GM20431 (cell line): ENCODE results near the gene ELFN2.

ENCODE experiments used
- in situ Hi-C: fragments of 300-500 bp; cut with MseI, MboI; formaldehyde crosslinking; loops from one replicate; pipeline ENCODE4 v1.15.0; 2020; ENCODE audit warnings: low sequenced_read_pairs; ENCODE audit not compliant: unreplicated experiment

ELFN2 gene

DNA sequence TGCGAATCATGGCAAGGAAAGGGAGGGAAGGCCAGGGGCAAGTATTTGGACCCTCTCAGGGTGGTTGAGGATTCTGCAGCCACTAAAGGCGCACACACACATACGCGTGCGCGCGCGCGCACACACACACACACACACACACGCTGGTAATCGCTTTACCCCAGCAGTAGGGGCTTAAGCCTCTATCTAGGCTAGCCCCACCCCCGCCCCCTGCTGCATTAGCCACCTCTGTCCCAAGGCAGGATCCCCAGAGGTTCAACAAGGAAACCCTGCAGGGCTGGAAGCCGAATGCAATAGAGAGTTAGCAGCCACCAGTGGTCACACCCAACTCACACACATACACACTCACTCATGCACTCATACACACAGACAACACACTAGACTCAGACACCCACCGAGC, 28.6 kb upstream of the ELFN2 start:
- in situ Hi-C loops: no loop called here

DNA sequence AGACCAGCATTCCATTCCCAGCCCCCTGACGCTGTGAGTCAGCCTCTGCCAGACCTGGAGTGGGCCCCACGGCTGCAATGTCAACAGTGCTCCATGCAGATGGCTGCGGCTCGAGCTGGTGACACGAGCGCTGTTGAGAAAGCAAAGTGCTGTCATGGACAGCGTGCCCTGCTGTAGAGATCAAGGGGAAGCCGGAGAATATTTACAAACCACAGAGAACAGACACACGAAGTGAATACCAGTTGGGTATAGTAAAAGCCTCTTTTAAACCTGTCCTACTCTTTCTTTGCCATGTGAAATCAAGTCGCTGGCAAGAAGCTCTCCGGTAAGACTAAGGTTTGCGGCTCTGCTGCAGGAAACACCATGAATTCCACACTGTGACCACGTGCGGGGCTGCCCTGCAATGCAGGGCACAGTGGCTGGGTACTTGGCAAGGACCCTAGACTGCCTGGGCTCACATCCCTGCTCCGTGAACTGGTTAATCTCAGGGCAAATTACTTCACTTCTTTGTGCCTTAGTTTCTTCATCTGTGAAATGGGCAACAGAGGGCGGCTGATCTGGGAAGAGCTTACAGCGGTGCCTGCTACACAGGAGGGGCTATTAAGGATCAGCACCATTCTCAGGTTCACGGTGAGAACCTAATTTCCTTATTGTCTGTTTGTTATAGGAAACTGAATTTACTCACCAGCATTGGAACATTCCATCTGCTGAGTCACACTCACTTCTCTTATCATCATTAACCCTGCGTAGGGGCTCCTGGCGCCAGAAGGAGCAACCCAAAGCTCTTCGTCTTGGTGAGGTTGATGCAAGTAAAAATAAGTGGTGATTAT, 27.8 kb upstream of the ELFN2 start:
- in situ Hi-C loops: no loop called here

DNA sequence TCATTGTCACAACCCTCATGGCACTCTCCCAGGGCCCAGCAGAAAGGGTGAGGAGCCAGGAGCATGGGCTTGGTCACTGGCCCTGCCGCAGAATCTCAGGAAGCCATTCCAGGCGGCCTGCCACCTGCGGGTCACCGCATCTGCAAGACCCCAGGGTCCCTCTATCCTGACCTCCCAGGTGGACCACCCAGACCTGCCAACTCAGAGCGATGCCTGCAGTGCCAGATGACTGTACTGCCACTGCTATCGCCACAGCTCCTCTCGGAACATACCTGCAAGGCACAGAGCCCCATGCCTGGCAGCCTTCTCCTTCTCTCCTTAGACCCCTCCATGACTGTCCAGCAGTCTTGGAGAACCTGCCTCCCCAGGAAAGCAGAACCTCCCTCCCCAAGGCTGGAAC, 26.4 kb upstream of the ELFN2 start:
- in situ Hi-C loops: no loop called here

DNA sequence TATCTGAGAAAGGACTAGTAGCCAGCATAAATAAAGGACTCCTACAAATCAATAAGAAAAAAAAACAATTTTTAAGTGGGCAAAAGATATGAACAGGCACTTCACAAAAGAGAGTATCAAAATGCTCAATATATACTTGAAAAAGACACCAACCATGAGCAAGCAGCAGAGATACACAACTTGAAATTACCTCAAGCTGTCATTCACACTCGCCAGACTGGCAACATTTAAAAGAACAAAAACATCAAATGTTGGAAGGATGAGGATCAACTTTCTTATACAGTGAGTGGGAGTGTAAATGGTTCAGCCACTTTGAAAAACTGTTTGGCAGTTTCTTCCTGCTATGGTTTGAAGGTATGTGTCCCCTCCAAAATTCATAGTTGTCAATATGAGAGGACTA, 23.9 kb upstream of the ELFN2 start:
- in situ Hi-C loops: no loop called here

DNA sequence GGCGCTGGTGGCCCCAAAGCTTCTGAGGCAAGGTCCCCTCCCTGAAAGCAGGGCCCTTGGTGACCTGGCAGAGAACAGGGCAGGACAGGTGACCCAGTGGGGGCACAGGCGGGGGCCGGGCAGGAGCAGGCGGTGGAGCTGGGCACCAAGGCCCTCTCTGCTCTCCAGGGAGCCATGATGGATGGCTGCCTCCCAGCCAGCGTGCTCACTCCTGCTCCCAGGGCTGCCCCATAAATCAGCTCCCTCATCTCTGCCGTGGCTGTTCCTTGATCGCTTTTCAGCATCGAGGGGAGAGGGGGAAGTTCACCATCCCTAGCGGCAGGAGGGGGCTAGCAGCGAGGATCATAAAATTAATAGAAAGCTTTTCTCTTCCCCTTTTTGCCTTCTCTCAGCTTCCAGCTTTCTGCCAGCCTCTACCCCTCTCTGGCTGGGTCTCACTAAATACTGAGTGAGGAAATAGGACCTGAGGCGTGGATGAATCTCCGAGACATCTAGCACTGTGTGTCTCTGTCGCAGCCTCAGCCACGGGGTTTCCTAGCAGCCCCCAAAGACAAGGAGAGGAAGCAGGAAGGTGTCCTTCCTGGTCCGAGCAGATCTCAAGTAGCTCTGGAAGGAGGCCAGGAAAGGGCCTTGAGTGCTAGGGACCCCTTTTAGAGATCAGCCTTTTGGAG, 22.2 kb upstream of the ELFN2 start:
- in situ Hi-C loops: no loop called here

DNA sequence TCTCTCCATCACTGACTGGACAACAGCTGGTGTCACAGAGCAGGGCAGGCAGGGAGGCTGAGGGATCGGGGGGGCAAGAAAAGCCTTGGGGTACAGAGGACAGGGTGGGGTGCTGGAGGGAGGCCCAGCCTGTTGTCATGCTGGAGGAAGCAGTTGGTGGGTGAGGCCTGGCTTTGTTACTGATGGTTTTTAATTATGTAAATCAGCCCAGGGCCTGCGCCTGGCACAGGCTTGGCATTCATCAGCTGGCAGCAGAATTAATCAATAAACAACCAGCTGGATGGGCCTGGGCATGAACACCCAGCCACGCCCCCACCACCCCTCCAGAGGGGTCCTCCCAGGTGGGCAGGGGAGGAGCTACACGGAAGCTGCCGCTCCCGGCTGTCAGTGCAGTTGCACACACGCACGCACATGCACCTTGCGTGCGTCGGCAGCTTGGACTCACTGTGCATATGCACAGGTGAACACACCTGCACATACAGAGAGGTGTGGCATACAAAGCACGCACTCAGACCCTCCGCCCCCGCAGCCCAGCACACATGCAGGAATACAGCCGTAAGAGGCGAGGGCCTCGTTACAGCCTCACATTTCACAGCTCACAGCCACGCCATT, 21.3 kb upstream of the ELFN2 start:
- in situ Hi-C loops: no loop called here

DNA sequence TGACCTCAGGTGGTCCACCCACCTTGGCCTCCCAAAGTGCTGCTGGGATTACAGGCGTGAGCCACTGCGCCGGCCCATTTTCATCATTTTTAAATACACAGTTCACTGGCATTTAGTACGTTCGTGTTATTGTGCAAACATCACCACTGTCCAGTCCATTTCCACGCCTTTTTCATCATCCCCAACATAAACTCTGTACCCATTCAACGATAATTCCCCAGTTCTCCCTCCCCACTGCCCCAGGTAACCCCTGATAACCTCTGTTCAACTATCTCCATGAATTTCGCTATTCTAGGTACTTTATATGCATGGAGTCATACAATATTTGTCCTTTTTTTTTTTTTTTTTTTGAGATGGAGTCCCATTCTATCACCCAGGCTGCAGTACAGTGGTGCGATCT, 18.2 kb upstream of the ELFN2 start:
- in situ Hi-C loops: no loop called here

DNA sequence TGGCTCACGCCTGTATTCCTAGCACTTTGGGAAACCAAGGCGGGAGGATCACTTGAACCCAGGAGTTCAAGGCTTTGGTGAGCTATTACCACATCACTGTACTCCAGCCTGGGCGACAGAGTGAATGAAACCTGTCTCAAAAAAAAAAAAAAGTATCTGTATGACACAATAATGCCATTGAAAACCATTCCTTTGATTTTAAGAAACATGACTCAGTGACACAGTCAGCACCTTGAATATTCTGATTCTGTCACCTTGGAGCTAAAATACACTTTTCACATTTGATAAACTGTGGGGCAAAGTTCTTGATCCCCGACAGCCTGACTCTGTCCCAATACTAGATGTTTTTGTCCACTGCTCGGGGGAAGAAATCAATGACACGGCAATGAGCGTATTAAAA, 16.7 kb upstream of the ELFN2 start:
- in situ Hi-C loops: no loop called here

DNA sequence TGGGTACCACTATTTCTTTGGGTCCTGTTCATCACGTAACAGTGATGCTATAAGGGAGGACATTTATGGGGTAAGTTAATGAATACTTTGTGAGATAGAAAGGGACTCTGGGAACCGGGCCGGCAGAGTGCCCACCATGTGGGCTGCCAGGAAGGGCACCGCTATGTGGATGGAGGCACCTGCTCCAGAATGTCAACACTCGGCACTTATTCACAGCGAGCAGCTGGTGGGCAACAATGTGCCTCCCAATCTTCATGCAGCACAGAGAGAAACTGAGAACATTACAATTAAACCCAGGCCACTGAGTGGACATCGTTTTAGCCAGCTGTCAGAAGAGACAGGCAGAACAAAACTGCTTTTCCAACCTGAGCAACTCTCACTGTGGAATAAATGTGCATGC, 15.8 kb upstream of the ELFN2 start:
- in situ Hi-C loops: no loop called here

DNA sequence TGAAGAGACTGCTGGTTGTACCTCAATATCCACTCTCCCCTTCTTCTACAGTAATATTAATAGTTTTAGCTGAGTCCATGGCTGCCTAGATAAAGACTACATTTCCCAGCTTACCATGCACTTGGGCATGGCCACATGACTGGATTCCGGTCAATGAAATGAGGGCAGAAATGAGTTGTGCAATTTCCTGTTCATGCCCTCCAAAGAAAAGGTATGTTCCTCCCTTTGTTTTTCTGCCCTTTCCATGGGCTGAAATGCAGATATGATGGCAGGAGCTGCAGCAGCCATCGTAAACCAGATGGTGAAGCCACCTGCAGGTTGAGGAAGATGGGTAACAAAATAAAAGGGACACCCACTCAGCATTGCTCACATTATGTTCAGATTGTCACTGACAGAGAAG, 15.3 kb upstream of the ELFN2 start:
- in situ Hi-C loops: no loop called here

DNA sequence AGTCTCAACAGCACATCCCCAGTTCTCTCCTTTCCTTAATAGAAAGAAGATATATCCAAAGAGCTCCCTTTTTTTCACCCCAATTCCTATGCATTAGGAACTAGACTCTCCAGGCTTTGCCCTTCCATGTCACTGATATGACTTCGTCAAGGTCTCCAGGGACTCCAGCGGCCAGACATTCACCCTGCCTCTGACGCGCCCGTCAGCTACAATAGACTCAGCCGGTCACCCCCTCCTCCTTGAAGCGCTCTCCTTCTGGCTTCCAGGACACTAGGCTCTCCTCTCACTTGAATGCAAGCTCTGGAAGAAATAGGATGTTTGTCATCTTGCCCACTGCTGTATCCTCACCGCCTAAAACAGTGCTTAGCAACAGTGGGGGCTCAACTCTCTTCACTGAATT, 14.9 kb upstream of the ELFN2 start:
- in situ Hi-C loops: no loop called here

DNA sequence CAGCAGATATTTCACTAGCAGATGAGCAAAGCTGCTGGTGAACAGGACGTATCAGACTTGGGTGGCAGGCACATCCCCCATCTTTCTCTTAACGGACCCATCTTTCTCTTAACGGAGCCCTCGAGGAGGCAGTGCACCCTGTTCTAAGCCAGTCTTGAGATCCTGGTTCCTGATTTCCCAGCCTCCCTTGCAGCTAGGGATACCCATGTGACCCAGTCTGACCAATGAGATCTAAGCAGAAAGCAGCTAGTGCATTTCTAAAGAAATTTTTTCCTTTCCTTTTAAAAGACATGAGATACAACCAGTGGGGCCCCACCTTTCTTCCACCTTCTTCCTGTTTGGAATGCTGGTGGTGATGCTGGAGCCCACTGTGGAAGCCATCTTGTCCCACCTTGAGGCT, 13.6 kb upstream of the ELFN2 start:
- in situ Hi-C loops: no loop called here

DNA sequence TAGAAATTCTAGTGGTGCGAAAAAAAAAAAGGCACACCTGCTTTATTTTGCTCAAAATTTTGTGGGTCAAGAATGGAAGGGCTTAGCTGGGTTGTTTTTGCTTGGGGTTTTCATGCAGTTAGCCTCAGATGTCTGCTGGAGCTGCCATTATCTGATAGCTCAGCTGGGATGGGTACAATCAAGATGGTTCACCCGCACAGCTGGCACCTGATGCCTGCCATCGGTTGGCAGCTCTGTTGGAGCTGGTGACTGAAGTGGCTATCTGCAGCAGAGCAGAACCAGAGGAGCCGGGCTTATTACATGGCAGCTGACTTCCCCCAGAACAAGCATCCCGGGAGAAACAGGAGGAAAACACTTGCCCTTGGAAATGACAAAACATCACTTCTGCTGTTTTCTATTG, 12.1 kb upstream of the ELFN2 start:
- in situ Hi-C loops: loop anchor here (10.0 kb wide), 1 partner anchor 115 kb away; no protein-coding TSS in a partner anchor

DNA sequence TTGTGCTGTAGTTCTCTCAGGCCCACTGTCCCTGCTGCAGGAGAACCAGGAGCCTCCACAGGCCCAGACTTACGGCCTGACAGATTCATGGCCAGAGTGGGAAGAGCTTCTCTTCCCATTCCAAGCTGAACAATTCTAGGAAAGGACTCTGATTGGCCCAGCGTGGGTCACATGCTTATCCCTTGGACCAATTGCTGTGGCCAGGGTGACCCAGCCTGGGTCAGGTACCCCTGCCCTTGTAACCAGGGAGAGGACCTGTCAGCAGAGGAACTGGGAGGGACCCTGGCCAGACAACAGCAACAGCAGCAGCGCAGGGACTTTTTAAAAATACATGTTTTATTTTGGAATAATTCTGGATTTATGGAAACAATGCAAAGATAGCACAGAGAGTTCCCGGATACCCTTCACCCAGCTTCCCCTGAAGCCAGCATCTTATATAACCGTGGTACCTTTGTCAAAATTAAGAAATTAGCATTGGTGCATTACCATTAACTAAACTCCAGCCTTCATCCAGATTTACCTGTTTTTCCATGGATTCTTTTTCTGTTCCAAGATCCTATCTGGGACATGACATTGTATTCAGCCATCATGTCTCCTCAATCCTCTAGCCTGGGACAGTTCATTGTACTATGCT, 8.8 kb upstream of the ELFN2 start:
- in situ Hi-C loops: loop anchor here (10.0 kb wide), 1 partner anchor 111 kb away; no protein-coding TSS in a partner anchor

DNA sequence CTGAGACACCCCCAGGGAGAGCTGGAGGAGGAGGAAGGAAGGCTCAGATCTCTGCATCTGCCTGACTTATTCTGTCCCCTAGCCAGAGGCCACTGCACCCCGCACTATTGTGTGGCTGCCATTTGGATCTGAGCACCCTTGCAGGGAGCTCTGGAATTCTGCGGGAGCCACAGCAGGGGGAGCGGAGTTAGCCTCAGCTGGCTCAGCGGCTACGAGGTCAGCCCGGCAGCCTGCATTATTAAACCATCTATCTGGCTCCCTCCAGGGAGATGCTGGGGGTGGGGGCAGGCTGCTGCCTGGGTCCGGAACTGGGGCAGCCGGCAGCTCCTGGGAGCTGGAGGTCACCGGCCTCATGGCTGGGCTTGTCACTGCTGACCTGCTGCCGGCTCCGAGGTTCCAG, 6.5 kb upstream of the ELFN2 start:
- in situ Hi-C loops: loop anchor here (10.0 kb wide), 1 partner anchor 109 kb away; no protein-coding TSS in a partner anchor

DNA sequence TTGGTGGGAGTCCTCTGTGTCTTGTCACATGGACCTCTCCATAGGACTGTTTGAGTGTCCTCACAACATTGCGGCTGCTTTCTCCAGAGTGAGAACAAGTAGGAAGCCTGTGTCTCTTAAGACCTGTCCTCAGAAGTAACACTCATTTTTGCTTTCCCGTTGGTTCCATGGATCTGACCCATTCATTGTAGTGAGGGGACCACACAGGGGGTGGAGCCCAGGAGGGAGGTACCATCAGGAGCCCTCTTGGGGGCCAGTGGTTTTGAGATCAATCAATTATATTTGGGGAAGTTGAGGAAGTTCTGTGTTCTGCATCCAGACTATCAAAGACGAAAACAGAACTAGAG, 5.4 kb upstream of the ELFN2 start:
- in situ Hi-C loops: loop anchor here (10.0 kb wide), 1 partner anchor 108 kb away; no protein-coding TSS in a partner anchor

DNA sequence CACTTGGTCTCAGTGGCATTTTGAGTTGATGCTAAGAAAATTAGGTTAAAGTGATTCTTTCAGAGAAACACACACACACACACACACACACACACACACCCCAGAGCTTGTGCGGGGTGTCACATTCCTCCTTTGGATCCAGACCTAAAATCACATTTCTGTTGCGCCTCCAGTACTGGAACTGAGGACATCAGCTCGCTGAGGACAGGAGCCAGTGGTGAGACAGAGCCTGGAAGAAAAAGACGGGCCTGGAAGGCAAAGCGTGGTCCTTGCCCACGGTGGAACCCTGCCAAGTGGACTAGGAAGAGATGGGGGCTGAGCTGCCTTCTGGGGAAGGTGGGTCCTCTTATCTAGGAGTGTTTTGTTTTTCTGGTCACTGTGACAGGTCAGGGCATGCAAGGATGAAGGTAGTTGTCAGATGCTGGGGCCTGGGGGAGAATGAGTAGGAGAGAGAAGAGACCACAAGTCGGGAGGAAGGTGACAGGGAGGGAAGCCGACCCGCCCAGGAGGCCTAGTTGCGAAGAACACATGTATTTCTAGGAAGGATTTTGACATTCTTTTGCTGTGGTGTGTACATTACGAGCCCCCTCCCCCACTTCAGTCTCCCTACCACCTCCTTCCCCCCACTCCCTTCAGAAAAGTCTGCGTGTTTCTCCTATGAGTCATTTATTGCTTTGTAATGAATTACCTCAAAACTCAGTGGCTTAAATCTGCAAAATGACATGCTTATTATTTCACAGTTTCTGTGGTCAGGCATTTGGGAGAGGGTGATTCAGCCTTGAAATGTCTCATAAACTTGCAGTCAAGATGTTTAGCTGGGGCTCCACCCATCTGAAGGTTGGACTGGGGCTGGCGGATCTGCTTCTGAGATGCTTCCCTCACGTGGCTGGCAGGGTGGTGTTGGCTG, 4.8 kb upstream of the ELFN2 start:
- in situ Hi-C loops: loop anchor here (10.0 kb wide), 1 partner anchor 107 kb away; no protein-coding TSS in a partner anchor

DNA sequence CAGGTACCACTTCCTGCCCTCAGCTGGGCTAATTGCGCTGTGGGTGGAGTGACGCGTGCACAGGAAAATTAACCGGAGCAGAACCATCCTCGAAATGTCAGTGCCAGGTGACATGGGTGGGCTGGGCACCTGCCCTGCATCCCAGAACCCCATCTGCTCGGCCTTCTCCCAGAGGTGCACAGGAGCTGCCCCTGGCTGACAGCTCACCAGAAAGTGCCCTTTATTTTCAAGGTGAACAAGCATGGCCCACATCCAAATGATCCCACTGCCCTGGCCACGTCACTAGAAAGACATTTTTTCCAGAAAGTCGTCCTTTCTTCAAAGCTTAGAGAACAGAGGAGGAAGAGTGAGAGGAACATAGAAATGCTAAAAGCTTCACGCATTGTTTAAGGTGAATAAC, 4.1 kb upstream of the ELFN2 start:
- in situ Hi-C loops: loop anchor here (10.0 kb wide), 1 partner anchor 107 kb away; no protein-coding TSS in a partner anchor

DNA sequence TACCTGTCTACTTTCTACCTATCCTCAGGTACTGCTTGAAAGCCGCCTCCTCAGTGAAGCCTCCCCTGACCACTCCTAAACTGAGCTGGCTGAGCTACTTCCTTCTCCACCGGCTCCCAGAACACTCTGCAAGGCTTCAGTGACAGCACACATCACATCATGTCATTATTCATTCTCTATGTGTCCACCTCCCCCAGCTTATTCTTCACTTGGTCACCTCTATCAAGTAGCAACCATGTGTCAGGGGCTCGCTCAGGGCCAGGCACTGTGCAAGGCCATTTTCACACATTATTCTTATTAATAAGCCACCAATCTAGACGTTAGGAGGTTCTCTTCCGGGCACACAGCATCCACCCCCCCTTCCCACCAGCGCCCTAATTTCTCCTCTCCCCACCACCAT, 3.7 kb upstream of the ELFN2 start:
- in situ Hi-C loops: loop anchor here (10.0 kb wide), 1 partner anchor 106 kb away; no protein-coding TSS in a partner anchor
